Psoas muscle (tissue), 8 donors: Measurements from ENCODE around the gene NEU1. TPM values are rescaled to one million over a fixed set of nuclear protein-coding genes. Genes with fewer than 3 reads are reported as not detected.
"Not testable (repeated sequence)": the region's sequence is repeated elsewhere in the genome, so short reads cannot be mapped to it uniquely, and the experiment has no call there.

Experiments
- ATAC-seq, 4 donors: fragments of 200-7000 bp; cut with Tn5 transposase; one replicate each; pipeline ENCODE4 v1.9.1; 2020; ENCODE audit warnings: moderate library complexity in 3 of 4, mild to moderate bottlenecking in 2 of 4
- DNase-seq, 2 donors: peaks; one replicate each; pipeline ENCODE4 v3.0.0-alpha.2; 2020
- H3K27ac ChIP-seq: fragments of 200-600 bp; one replicate; pipeline ENCODE4 v1.8.0; 2022
- H3K27me3 ChIP-seq, 3 donors: fragments of 200-600 bp in 1 of 3; one replicate each; pipeline versions ENCODE4 v1.6.1 to v1.8.0; 2013 to 2022; ENCODE audit warnings: low read length in 2 of 3, mild to moderate bottlenecking in 2 of 3, moderate library complexity in 1 of 3; ENCODE audit not compliant: insufficient read depth in 3 of 3
- H3K36me3 ChIP-seq, 2 donors: fragments of 200-600 bp in 1 of 2; one replicate each; pipeline versions ENCODE4 v1.6.1 to v1.8.0; 2013 to 2022; ENCODE audit warnings: low read depth in 1 of 2, mild to moderate bottlenecking in 1 of 2, moderate library complexity in 1 of 2; ENCODE audit not compliant: insufficient read depth in 1 of 2
- H3K4me1 ChIP-seq: fragments of 200-600 bp; one replicate; pipeline ENCODE4 v1.8.0; 2022
- H3K4me3 ChIP-seq: fragments of 200-600 bp; one replicate; pipeline ENCODE4 v1.8.0; 2022; ENCODE audit warnings: mild to moderate bottlenecking
- H3K9me3 ChIP-seq: fragments of 200-600 bp; one replicate; pipeline ENCODE4 v1.8.0; 2022
- WGBS, 3 donors: extraction: QIAGEN DNeasy Blood & Tissue Kit; methylation state at CpG; one replicate each; pipeline versions ENCODE4 v1.1.6 to v1.1.7; 2013; 5-methylcytosine and 5-hydroxymethylcytosine counted together
- intact Hi-C, 2 donors: fragments of 100-400 bp; cut with DNase I; formaldehyde crosslinking; loops; one replicate each; pipeline versions ENCODE4 v1.11.0 to v1.14.2; 2022
- long read RNA-seq, 2 donors: library from polyadenylated mRNA; unstranded; transcript quantifications; one replicate each; pipeline ENCODE4 v2.0.0, GENCODE V29; 2021
- polyA plus RNA-seq, 3 donors: library from polyadenylated mRNA; stranded (reverse); fragments of 200-250 nt; gene quantifications; one replicate each; pipeline ENCODE4 v1.2.3, GENCODE V29; 2013
- total RNA-seq, 4 donors: library from RNA; stranded (reverse); fragmentation: NEBNext Ultra II Directional in 2 of 4; extraction: Animal tissue kit (Norgen Biotek cat#: 25700) in 2 of 4; gene quantifications; one replicate each; pipeline versions ENCODE4 v1.2.1 to v1.2.4, GENCODE V29; 2021 to 2023
- TF ChIP-seq, protein P1 (sequence below): fragments of 200-600 bp; IDR thresholded peaks from one replicate; pipeline ENCODE4 v1.8.0; 2022; ENCODE audit warnings: antibody characterized with exemption
- donor health status: healthy with polysubstance abuse.
- donor health status: DM: no; HTN: no; CAD: no; lungs with moderate emphysema.
- donor health status: Bipolar disorder and iron deficiency.
- donor health status: healthy.
- donor health status: DM: yes; HTN: yes; CAD: no.
- donor health status: DM: no; HTN: no; CAD: no.
- donor health status: DM: no; HTN: no; CAD: no.
- donor health status: DM: yes; HTN: yes; CAD: no.

NEU1 gene
- total RNA-seq (10 to 100 TPM; 14.2 to 20.6 (median 18.6) TPM), polyA plus RNA-seq (10 to 100 TPM; 25.2 to 39.8 (median 29.4) TPM)
- long read RNA-seq, donor 1, transcript NEU1-206 (6 exons, 2,045 nt), result major isoform, 17 of 18 reads
- long read RNA-seq, donor 1, partial matches to known transcripts, result 0 of 18 reads
- long read RNA-seq, donor 1, other reads (novel, unspliced or antisense), result 0 of 18 reads
- long read RNA-seq, donor 2, transcript NEU1-206 (6 exons, 2,045 nt), result major isoform, 36 of 40 reads
- long read RNA-seq, donor 2, partial matches to known transcripts, result 4 of 40 reads
- long read RNA-seq, donor 2, other reads (novel, unspliced or antisense), result 0 of 40 reads

DNA sequence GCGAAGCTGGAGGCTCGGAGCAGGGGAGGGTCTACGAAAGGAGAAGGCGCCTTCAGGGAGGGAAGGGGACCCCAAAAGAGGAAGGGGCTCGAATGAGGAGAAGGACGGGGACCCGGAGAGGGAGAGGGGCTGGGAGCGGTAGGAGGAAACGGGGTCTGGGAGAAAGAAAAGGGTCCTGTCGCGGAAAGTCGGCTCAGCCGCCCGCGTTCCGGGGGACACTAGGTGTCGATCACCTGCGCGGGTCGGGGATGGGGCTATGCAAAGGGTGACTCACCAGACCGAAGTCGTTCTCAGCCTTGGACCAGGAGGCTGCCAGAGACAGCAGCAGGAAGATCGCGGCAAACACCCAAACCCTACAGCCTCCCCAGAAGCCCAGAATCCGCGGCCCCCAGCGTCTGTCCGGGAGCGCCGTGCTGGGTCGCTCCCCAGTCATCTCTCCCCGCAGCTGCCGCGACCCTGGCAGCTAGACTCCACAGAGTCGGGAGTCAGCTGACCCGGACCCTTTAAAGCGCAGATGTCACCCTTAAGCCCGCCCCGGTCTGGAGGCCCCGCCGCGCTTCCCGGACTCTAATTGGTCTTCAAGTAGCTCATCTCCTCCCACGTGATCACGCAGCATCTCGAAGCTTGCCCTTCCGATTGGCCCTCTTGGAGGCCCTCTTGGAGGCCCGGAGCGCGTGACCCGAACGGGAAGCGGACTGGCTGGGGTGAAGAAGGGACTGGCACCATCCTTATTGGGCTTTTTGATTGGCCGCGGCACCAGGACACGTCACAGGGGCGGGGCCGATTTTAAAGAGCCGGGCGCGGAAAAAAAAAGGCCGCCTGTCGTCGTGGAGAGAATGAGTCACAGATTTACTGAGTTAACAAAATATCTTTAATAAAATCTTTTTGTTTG, at the start of gene NEU1:
Gene NEU1 (minus strand): TSS at position 478 of the 892 bp plus-strand sequence. CDS start 45 bp downstream, at position 433.
- peak; percentile 97 to 98 (median 98) for ATAC-seq
- peaks cover 5 to 33% of the 10 kb centered on the region in 2 donors for H3K36me3 ChIP-seq

DNA sequence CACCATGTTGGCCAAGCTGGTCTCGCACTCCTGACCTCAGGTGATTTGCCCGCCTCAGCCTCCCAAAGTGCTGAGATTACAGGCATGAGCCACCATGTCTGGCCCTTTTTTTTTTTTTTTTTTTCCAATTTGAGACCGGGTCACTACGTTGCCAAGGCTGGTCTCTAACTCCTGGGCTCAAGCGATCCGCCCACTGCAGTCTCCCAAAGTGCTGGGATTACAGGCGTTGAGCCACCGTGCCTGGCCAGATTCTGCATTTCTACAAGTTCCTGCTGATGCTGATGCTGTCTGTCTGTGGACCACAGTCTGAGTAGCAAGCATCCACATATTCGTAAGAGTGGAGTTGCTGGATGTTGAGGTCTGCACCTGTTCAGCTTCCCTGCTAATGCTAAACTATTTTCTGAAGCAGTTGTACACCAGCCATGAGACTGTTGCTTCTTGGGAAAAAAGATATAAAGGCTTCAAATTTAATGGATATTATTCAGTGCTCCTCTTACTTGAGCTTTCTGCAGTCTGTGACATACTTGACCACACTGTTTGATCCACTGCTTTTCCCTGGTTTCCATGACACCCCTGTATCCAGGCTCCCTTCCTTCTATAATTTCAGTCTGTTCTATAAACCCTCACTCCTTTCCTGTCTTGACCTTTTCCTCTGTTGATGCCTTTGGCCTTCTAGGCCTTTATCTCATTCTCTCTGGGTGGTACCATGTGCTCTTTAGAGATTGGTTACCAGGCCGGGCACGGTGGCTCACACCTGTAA, 49.4 kb upstream of the NEU1 start:
- H3K27me3 ChIP-seq, result peaks cover 0 to 8% (median 0%) of the 10 kb centered on the region in 3 donors
- H3K4me3 ChIP-seq, result no peak overlapping the region
- WGBS, 3 donors, result 46 to 57% (median 52%) methylated on average over 11 of the region's 11 CpGs
- no peak for DNase-seq
- no peaks in the 10 kb centered on the region for H3K9me3 ChIP-seq
- no peak for ATAC-seq
- TF ChIP-seq, protein P1, sequence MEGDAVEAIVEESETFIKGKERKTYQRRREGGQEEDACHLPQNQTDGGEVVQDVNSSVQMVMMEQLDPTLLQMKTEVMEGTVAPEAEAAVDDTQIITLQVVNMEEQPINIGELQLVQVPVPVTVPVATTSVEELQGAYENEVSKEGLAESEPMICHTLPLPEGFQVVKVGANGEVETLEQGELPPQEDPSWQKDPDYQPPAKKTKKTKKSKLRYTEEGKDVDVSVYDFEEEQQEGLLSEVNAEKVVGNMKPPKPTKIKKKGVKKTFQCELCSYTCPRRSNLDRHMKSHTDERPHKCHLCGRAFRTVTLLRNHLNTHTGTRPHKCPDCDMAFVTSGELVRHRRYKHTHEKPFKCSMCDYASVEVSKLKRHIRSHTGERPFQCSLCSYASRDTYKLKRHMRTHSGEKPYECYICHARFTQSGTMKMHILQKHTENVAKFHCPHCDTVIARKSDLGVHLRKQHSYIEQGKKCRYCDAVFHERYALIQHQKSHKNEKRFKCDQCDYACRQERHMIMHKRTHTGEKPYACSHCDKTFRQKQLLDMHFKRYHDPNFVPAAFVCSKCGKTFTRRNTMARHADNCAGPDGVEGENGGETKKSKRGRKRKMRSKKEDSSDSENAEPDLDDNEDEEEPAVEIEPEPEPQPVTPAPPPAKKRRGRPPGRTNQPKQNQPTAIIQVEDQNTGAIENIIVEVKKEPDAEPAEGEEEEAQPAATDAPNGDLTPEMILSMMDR, result no peak
- intact Hi-C loops, result no loop called here
- H3K4me1 ChIP-seq, result no peaks in the 10 kb centered on the region
- no peak overlapping the region for H3K27ac ChIP-seq
- no peaks in the 10 kb centered on the region for H3K36me3 ChIP-seq

More for the DNA sequence above, at the start of gene NEU1:
- TF ChIP-seq, protein P1, result no peak
- H3K27ac ChIP-seq, result peak within 1 kb of the TSS; percentile 91
- H3K27me3 ChIP-seq, result no peaks in the 10 kb centered on the region
- DNase-seq, result peak; percentile 100
- WGBS, 3 donors, result 0% methylated on average over 55 to 64 of the region's 64 CpGs
- intact Hi-C loops, result loop anchor here (2.0 to 10.0 kb wide), 4 partner anchors 26 to 178 kb away; partner anchors contain the start of genes LY6G5C (in 1 of the 2) and VWA7 (in 1 of the 2)
- H3K4me3 ChIP-seq, result peak within 1 kb of the TSS; percentile 89
- peaks cover 9% of the 10 kb centered on the region for H3K4me1 ChIP-seq
- no peaks in the 10 kb centered on the region for H3K9me3 ChIP-seq

DNA sequence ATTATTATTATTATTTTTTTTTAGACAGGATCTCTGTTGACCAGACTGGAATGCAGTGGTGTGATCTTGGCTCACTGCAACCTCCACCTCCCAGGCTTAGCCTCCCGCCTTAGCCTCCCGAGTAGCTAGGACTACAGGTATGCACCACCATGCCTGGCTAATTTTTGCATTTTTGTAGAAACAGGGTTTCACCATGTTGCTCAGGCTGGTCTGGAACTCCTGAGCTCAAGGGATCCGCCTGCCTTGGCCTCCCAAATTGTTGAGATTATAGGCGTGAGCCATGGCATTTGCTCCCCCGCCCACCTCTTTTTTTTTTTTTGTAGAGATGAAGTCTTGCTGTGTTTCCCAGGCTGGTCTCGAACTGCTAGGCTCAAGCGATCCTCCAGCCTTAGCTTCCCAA, 46.7 kb upstream of the NEU1 start:
- H3K4me3 ChIP-seq, H3K27me3 ChIP-seq, H3K9me3 ChIP-seq, DNase-seq, intact Hi-C loops, ATAC-seq, H3K4me1 ChIP-seq, H3K27ac ChIP-seq, H3K36me3 ChIP-seq: not testable (repeated sequence)
- 56 to 69% (median 64%) methylated on average over 7 of the region's 7 CpGs for whole genome bisulfite sequencing, 3 donors

DNA sequence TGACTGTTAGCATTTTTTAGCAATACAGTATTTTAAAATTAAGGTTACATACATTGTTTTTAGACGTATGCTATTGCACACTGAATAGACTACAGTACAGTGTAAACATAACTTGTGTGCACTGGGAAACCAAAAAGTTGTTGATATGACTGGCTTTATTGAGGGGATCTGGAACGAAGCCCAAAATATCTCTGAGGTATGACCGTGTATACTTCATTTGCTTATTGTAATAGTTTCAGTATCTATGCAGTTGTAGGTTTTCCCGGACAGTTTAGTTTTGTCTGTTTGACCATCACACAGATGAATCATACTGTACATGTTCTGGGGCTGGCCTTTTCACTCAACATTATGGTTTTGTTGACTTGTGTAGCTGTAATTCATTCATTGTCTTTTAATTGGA, 46.2 kb upstream of the NEU1 start:
- intact Hi-C loops, result no loop called here
- WGBS, 3 donors, result 60 to 67% (median 60%) methylated on average over 4 of the region's 4 CpGs
- TF ChIP-seq, protein P1, result no peak
- H3K27me3 ChIP-seq, result peaks cover 0 to 5% (median 0%) of the 10 kb centered on the region in 3 donors
- H3K4me1 ChIP-seq, result no peaks in the 10 kb centered on the region
- H3K9me3 ChIP-seq, result no peaks in the 10 kb centered on the region
- ATAC-seq, result no peak
- no peak for DNase-seq
- no peak overlapping the region for H3K4me3 ChIP-seq
- H3K27ac ChIP-seq, result no peak overlapping the region
- H3K36me3 ChIP-seq, result no peaks in the 10 kb centered on the region

DNA sequence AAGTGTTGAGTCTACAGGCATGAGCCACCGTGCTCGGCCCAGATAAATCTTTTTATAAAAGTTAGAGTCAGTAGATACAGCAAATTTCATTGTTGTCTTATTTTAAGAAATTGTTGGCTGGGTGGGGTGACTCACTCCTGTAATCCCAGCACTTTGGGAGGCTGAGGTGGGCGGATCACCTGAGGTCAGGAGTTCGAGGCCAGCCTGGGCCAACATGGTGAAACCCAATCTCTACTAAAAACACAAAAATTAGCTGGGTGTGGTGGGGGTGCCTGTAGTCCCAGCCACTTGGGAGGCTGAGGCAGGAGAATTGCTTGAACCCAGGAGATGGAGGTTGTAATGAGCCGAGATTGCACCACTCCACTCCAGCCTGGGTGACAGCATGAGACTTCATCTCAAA, 45.6 kb upstream of the NEU1 start:
- H3K9me3 ChIP-seq, H3K4me3 ChIP-seq, ATAC-seq, H3K27me3 ChIP-seq, intact Hi-C loops, DNase-seq, H3K27ac ChIP-seq, H3K36me3 ChIP-seq, H3K4me1 ChIP-seq: not testable (repeated sequence)
- 79 to 86% (median 85%) methylated on average over 5 of the region's 5 CpGs for WGBS, 3 donors
